Measurements from ENCODE around the gene SYTL5.
A peak's percentile ranks its signal among the peaks of the same experiment; 100 is the strongest.

SYTL5 gene

GRCh38 chrX:38055170-38055847, 49.0 kb downstream of the SYTL5 start:
- ChIA-PET POLR2A (ENCODE audit: low non-redundant PET) (no interaction called here), CTCF (interaction anchor here (0.6 kb wide), 1 partner anchor 190 kb away, joined by 3 read pairs; no protein-coding TSS in a partner anchor)
- peak overlapping the region; percentile 52; the same call in 1 of the 2 replicates for H3K27ac ChIP-seq
- no peak for TF ChIP-seq CTCF (conservative IDR thresholded peaks at IDR 0.05; ENCODE audit: low read depth)
- DNase-seq (ENCODE audit: low spot score) = no peak

- POLR2A ChIA-PET (ENCODE audit: low non-redundant PET) = no interaction called here
- H3K27ac ChIP-seq = no peak overlapping the region
- DNase-seq (ENCODE audit: low spot score) = no peak
- no peak for TF ChIP-seq CTCF (conservative IDR thresholded peaks at IDR 0.05; ENCODE audit: low read depth)
- CTCF ChIA-PET = no interaction called here
Observed at GRCh38 chrX:38060331-38060878, 54.1 kb downstream of the SYTL5 start.

GRCh38 chrX:38061335-38061734, 55.0 kb downstream of the SYTL5 start:
- peak; percentile 33 for DNase-seq (ENCODE audit: low spot score)
- POLR2A ChIA-PET (ENCODE audit: low non-redundant PET) = no interaction called here
- no peak overlapping the region for H3K27ac ChIP-seq
- no peak for TF ChIP-seq CTCF (conservative IDR thresholded peaks at IDR 0.05; ENCODE audit: low read depth)
- CTCF ChIA-PET = interaction anchor here (0.6 kb wide), 1 partner anchor 108 kb away, joined by 3 read pairs; no protein-coding TSS in a partner anchor

- CTCF ChIA-PET = no interaction called here
- no peak for DNase-seq (ENCODE audit: low spot score)
- POLR2A ChIA-PET (ENCODE audit: low non-redundant PET) = no interaction called here
- no peak overlapping the region for H3K27ac ChIP-seq
- no peak for TF ChIP-seq CTCF (conservative IDR thresholded peaks at IDR 0.05; ENCODE audit: low read depth)
Observed at GRCh38 chrX:38066934-38067333, 60.6 kb downstream of the SYTL5 start.

GRCh38 chrX:38069273-38069672, 62.9 kb downstream of the SYTL5 start:
- DNase-seq (ENCODE audit: low spot score) = no peak
- POLR2A ChIA-PET (ENCODE audit: low non-redundant PET) = no interaction called here
- H3K27ac ChIP-seq = no peak overlapping the region
- no peak for TF ChIP-seq CTCF (conservative IDR thresholded peaks at IDR 0.05; ENCODE audit: low read depth)
- CTCF ChIA-PET = interaction anchor here (0.7 kb wide), 1 partner anchor 143 kb away, joined by 3 read pairs; no protein-coding TSS in a partner anchor

- H3K27ac ChIP-seq = no peak overlapping the region
- no peak for TF ChIP-seq CTCF (conservative IDR thresholded peaks at IDR 0.05; ENCODE audit: low read depth)
- CTCF ChIA-PET = no interaction called here
- POLR2A ChIA-PET (ENCODE audit: low non-redundant PET) = no interaction called here
- DNase-seq (ENCODE audit: low spot score) = no peak
Observed at GRCh38 chrX:38069991-38070390, 63.6 kb downstream of the SYTL5 start.
